Tibial nerve (tissue), 4 donors: ENCODE measurements around the gene ACBD6. TPM values are rescaled to one million over a fixed set of nuclear protein-coding genes. Genes with fewer than 3 reads are reported as not detected.

Source experiments
- DNase-seq, 2 donors: peaks; one replicate each; pipeline ENCODE4 v3.0.0-alpha.2; 2019; ENCODE audit warnings: low spot score in 2 of 2
- H3K27ac ChIP-seq, 4 donors: fragments of 200-600 bp; sonication (generic) in 3 of 4; one replicate each; pipeline ENCODE4 v1.5.1; 2017 to 2019; ENCODE audit warnings: mild to moderate bottlenecking in 1 of 4
- H3K27me3 ChIP-seq, 2 donors: fragments of 200-600 bp; sonication (generic) in 1 of 2; one replicate each; pipeline versions ENCODE4 v1.5.1 to v1.6.0; 2017 to 2019
- H3K36me3 ChIP-seq, 3 donors: fragments of 200-600 bp; sonication (generic); one replicate each; pipeline ENCODE4 v1.5.1; 2018 to 2019
- H3K4me1 ChIP-seq, 4 donors: fragments of 200-600 bp; sonication (generic) in 3 of 4; one replicate each; pipeline ENCODE4 v1.5.1; 2017 to 2019
- H3K4me3 ChIP-seq, 4 donors: fragments of 200-600 bp; sonication (generic) in 3 of 4; one replicate each; pipeline ENCODE4 v1.5.1; 2017 to 2019; ENCODE audit warnings: mild to moderate bottlenecking in 1 of 4, moderate library complexity in 1 of 4
- H3K9me3 ChIP-seq, 4 donors: fragments of 200-600 bp; sonication (generic) in 3 of 4; one replicate each; pipeline ENCODE4 v1.5.1; 2017 to 2019
- EP300 ChIP-seq, 2 donors: sonication (generic); formaldehyde crosslinking; IDR thresholded peaks; one replicate each; pipeline ENCODE4 v1.6.1; 2017; ENCODE audit warnings: antibody characterized with exemption in 2 of 2, mild to moderate bottlenecking in 1 of 2
- POLR2A ChIP-seq, 2 donors: fragments of 450-650 bp; IDR thresholded peaks; one replicate each; pipeline ENCODE4 v1.6.1; 2017; ENCODE audit warnings: antibody characterized with exemption in 2 of 2, mild to moderate bottlenecking in 2 of 2, moderate library complexity in 2 of 2
- WGBS, 2 donors: methylation state at CpG; one replicate each; pipeline ENCODE4 v1.1.5; 2018; 5-methylcytosine and 5-hydroxymethylcytosine counted together
- total RNA-seq, 4 donors: library from RNA; depleted of rRNA; stranded (reverse); fragments of >200 nt; gene quantifications; one replicate each; pipeline ENCODE4 v1.1.0, GENCODE V29; 2016
- TF ChIP-seq, protein P1 (sequence below), 5 experiments: fragments of 200-600 bp in 3 of 5; fragments of 450-650 bp in 2 of 5; sonication (generic) in 3 of 5; IDR thresholded peaks; one replicate each; pipeline ENCODE4 v1.5.1; 2016 to 2019; ENCODE audit warnings: antibody characterized with exemption in 5 of 5, mild to moderate bottlenecking in 3 of 5, moderate library complexity in 2 of 5

ACBD6 gene
- total RNA-seq, 4 donors from 2014 or later: 55.7 to 61.8 (median 57.2) TPM

DNA sequence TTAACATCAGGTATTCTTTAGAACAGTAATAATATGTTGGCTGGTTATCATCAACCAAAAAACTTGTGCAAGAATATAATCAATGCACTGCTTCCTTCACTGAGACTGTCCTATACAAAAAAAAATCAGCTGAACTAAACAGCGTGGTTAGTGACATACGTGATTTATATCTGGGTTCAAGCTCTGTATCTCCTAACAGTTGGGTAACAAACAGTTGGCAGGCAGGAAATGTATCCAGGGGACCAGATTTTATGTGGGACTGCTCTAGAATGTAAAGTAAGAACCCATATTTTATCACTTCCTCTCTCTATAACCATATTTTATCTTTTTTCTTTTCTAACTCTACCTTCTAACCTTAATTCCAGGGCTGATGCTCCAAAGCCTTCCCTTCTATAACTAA lies 8.0 kb downstream of the ACBD6 start:
- peaks cover 0 to 31% (median 0%) of the 10 kb centered on the region in 3 donors for H3K36me3 ChIP-seq
- H3K27me3 ChIP-seq: no peaks in the 10 kb centered on the region
- DNase-seq: no peak
- no peak overlapping the region for H3K4me3 ChIP-seq
- no peaks in the 10 kb centered on the region for H3K9me3 ChIP-seq
- H3K27ac ChIP-seq: no peak overlapping the region
- WGBS, 2 donors: 57 to 77% methylated on average over 2 of the region's 2 CpGs
- TF ChIP-seq POLR2A (IDR thresholded peaks at IDR 0.05) (no peak), EP300 (IDR thresholded peaks at IDR 0.05) (no peak)
- TF ChIP-seq, protein P1, sequence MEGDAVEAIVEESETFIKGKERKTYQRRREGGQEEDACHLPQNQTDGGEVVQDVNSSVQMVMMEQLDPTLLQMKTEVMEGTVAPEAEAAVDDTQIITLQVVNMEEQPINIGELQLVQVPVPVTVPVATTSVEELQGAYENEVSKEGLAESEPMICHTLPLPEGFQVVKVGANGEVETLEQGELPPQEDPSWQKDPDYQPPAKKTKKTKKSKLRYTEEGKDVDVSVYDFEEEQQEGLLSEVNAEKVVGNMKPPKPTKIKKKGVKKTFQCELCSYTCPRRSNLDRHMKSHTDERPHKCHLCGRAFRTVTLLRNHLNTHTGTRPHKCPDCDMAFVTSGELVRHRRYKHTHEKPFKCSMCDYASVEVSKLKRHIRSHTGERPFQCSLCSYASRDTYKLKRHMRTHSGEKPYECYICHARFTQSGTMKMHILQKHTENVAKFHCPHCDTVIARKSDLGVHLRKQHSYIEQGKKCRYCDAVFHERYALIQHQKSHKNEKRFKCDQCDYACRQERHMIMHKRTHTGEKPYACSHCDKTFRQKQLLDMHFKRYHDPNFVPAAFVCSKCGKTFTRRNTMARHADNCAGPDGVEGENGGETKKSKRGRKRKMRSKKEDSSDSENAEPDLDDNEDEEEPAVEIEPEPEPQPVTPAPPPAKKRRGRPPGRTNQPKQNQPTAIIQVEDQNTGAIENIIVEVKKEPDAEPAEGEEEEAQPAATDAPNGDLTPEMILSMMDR (IDR thresholded peaks at IDR 0.05): no peak
- peaks cover 0 to 40% (median 0%) of the 10 kb centered on the region in 4 donors for H3K4me1 ChIP-seq

DNA sequence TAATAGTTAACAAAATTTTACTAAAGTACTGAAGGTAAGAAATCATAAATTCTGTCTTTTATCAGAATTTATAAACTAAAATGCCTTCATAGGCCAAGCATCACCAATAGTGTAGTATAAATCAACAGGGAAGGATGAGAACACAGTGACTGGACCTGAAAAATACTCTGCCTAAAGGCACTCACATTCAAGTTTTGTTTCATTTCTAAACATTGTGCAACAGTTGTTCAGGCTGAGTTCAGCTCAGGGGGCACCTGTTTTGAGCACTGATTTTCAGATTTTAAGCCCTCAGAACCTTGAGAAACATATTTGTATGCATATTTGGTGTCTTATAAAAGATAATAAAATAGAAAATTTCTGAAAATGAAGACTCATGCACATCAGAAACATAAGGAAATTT lies 12.4 kb downstream of the ACBD6 start:
- H3K36me3 ChIP-seq: peaks cover 0 to 56% (median 0%) of the 10 kb centered on the region in 3 donors
- DNase-seq: no peak
- no peak overlapping the region for H3K4me3 ChIP-seq
- no peaks in the 10 kb centered on the region for H3K9me3 ChIP-seq
- no peak overlapping the region for H3K27ac ChIP-seq
- H3K27me3 ChIP-seq: no peaks in the 10 kb centered on the region
- TF ChIP-seq, protein P1 (IDR thresholded peaks at IDR 0.05): no peak
- no peak for TF ChIP-seq EP300 (IDR thresholded peaks at IDR 0.05)
- no peak for TF ChIP-seq POLR2A (IDR thresholded peaks at IDR 0.05)
- H3K4me1 ChIP-seq: peaks cover 0 to 3% (median 0%) of the 10 kb centered on the region in 4 donors

DNA sequence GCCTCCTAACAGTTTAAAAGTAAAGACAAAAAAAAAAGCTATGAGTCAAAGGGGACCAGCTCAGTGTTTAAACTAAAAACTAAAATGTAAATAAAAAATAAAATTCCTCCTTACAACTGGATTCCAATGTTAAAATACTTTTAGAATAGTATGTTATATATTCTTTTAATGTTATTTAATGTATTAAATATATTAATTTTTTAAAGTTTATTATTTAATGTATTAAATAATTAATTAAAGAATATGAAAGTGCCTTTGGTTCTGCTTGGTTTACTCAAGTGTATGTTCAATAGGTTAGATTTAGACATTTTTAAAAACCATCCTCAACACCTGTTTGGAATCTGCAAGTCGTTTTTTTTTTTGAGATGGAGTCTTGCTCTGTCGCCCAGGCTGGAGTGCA lies 13.1 kb downstream of the ACBD6 start:
- 94 to 97% methylated on average over 2 of the region's 2 CpGs for WGBS, 2 donors
- no peak overlapping the region for H3K27ac ChIP-seq
- H3K36me3 ChIP-seq: peaks cover 0 to 54% (median 0%) of the 10 kb centered on the region in 3 donors
- DNase-seq: no peak
- TF ChIP-seq EP300 (IDR thresholded peaks at IDR 0.05) (no peak), POLR2A (IDR thresholded peaks at IDR 0.05) (no peak)
- TF ChIP-seq, protein P1 (IDR thresholded peaks at IDR 0.05): no peak
- no peaks in the 10 kb centered on the region for H3K27me3 ChIP-seq
- no peaks in the 10 kb centered on the region for H3K9me3 ChIP-seq
- no peaks in the 10 kb centered on the region for H3K4me1 ChIP-seq
- no peak overlapping the region for H3K4me3 ChIP-seq

DNA sequence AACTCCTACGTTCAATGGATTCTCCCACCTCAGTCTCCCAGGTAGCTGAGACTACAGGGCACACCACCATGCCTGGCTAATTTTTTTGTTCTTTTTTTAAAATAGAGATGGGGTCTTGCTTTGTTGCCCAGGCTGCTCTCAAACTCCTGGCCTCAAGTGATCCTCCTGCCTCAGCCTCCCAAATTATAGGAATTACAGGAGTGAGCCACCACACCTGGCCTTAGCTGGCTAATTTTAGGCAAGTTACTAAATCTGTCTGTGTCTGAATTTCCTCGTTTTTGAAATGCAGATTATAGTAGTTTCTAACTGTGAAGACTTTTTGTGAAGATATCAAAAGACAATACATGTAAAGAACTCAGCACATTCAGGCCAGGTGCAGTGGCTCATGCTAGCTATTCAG lies 13.7 kb downstream of the ACBD6 start:
- no peak overlapping the region for H3K4me3 ChIP-seq
- no peak overlapping the region for H3K27ac ChIP-seq
- DNase-seq: no peak
- H3K4me1 ChIP-seq: no peaks in the 10 kb centered on the region
- H3K36me3 ChIP-seq: peaks cover 0 to 50% (median 0%) of the 10 kb centered on the region in 3 donors
- 83 to 95% methylated on average over 2 of the region's 2 CpGs for WGBS, 2 donors
- TF ChIP-seq, protein P1 (IDR thresholded peaks at IDR 0.05): no peak
- TF ChIP-seq POLR2A (IDR thresholded peaks at IDR 0.05) (no peak), EP300 (IDR thresholded peaks at IDR 0.05) (no peak)
- H3K9me3 ChIP-seq: no peaks in the 10 kb centered on the region
- no peaks in the 10 kb centered on the region for H3K27me3 ChIP-seq

DNA sequence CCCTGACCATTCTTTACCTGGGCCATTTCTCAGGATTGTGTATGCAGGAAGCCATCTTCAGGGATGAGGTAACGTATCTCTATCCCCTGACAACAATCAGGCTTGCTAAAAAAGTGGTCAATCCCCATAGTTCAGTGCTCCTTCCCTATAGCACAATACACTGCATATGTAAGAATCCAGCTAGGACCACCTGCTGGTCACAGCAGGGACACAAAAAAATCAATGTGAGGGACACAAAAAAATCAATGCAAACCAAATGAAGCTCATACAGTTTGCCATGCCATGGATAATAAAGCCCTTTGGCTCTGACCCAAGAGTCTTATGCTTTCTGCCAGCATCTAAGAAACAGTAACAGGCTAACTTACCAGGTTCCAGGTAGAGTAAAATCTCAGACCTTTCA lies 16.3 kb downstream of the ACBD6 start:
- Histone ChIP-seq H3K36me3 (peaks cover 0 to 40% (median 0%) of the 10 kb centered on the region in 3 donors), H3K4me3 (no peak overlapping the region), H3K9me3 (no peaks in the 10 kb centered on the region), H3K27me3 (no peaks in the 10 kb centered on the region), H3K27ac (no peak overlapping the region), H3K4me1 (peaks cover 0 to 11% (median 3%) of the 10 kb centered on the region in 4 donors)
- no peak for TF ChIP-seq EP300 (IDR thresholded peaks at IDR 0.05)
- TF ChIP-seq POLR2A (IDR thresholded peaks at IDR 0.05): no peak
- TF ChIP-seq, protein P1 (IDR thresholded peaks at IDR 0.05): no peak
- 82 to 96% methylated on average over 1 of the region's 1 CpG for WGBS, 2 donors
- DNase-seq: no peak
